Prostate gland (tissue), 1 donor: ENCODE results near the gene MARCHF11.

ENCODE experiments used
- POLR2A ChIP-seq: fragments of 450-650 bp; IDR thresholded peaks from one replicate; pipeline ENCODE4 v1.6.1; 2016; ENCODE audit warnings: antibody characterized with exemption, mild to moderate bottlenecking
- POLR2AphosphoS5 ChIP-seq: sonication (generic); formaldehyde crosslinking; IDR thresholded peaks from one replicate; pipeline ENCODE4 v1.6.1; 2017; ENCODE audit warnings: antibody characterized with exemption

- TF ChIP-seq POLR2AphosphoS5 (no peak), POLR2A (no peak)
These were observed 145.1 kb downstream of the MARCHF11 start for GRCh38 chr5:16034319-16035001.
